GM12878 (cell line): ENCODE results near the gene NTM. TPM values are rescaled to one million over a fixed set of nuclear protein-coding genes. Genes with fewer than 3 reads are reported as not detected.
A peak's percentile ranks its signal among the peaks of the same experiment; 100 is the strongest.

Source experiments
- BHLHE40 ChIP-seq, 2 experiments: fragments of 450-650 bp in 1 of 2; IDR thresholded peaks; 2 replicates each; pipeline ENCODE4 v1.6.1; 2011 to 2017; ENCODE audit warnings: low read depth in 2 of 2, borderline replicate concordance in 1 of 2, improper control_type of control experiment in 1 of 2, low read length in 1 of 2, mild to moderate bottlenecking in 1 of 2
- CBFB ChIP-seq: IDR thresholded peaks from 2 replicates; pipeline ENCODE4 v1.6.1; 2016; ENCODE audit warnings: antibody characterized with exemption, low read depth
- CBX3 ChIP-seq: fragments of 200-600 bp; sonication (generic); IDR thresholded peaks from 2 replicates; pipeline ENCODE4 v1.6.1; 2016; ENCODE audit warnings: low read depth, borderline replicate concordance
- FOXM1 ChIP-seq: IDR thresholded peaks from 2 replicates; pipeline ENCODE4 v1.6.1; 2012; ENCODE audit warnings: low read depth, mild to moderate bottlenecking, inconsistent platforms, low read length, moderate library complexity
- GABPA ChIP-seq: IDR thresholded peaks from 2 replicates; pipeline ENCODE4 v1.6.1; 2014; ENCODE audit warnings: antibody characterized with exemption, low read depth, mild to moderate bottlenecking, inconsistent platforms
- KLF5 ChIP-seq: fragments of 450-650 bp; IDR thresholded peaks from 2 replicates; pipeline ENCODE4 v1.6.1; 2014; ENCODE audit warnings: mild to moderate bottlenecking; ENCODE audit not compliant: partially characterized antibody
- LARP7 ChIP-seq: fragments of 450-650 bp; IDR thresholded peaks from 2 replicates; pipeline ENCODE4 v1.6.1; 2017; ENCODE audit warnings: mild to moderate bottlenecking
- MEF2A ChIP-seq: IDR thresholded peaks from 2 replicates; pipeline ENCODE4 v1.6.1; 2011; ENCODE audit warnings: low read depth, mild to moderate bottlenecking, low read length, moderate library complexity; ENCODE audit not compliant: insufficient read depth
- MYB ChIP-seq: fragments of 150-350 bp; IDR thresholded peaks from 2 replicates; pipeline ENCODE4 v1.6.1; 2014; ENCODE audit warnings: mild to moderate bottlenecking, low read depth, low read length, borderline replicate concordance
- NFXL1 ChIP-seq: fragments of 450-650 bp; IDR thresholded peaks from 2 replicates; pipeline ENCODE4 v1.6.1; 2017; ENCODE audit warnings: antibody characterized with exemption, mild to moderate bottlenecking, borderline replicate concordance
- POLR2A ChIP-seq: IDR thresholded peaks from 2 replicates; pipeline ENCODE4 v1.6.1; 2011; ENCODE audit warnings: low read depth, mild to moderate bottlenecking, low read length
- SMARCA5 ChIP-seq: fragments of 450-650 bp; IDR thresholded peaks from 2 replicates; pipeline ENCODE4 v1.6.1; 2017; ENCODE audit warnings: mild to moderate bottlenecking
- SPI1 ChIP-seq: IDR thresholded peaks from 2 replicates; pipeline ENCODE4 v1.6.1; 2011; ENCODE audit warnings: low read depth, mild to moderate bottlenecking, low read length, moderate library complexity, borderline replicate concordance; ENCODE audit not compliant: insufficient read depth
- SRF ChIP-seq, 2 experiments: IDR thresholded peaks; 2 replicates each; pipeline ENCODE4 v1.6.1; 2011; ENCODE audit warnings: low read depth in 2 of 2, low read length in 2 of 2, mild to moderate bottlenecking in 1 of 2, moderate library complexity in 1 of 2
- STAT3 ChIP-seq: IDR thresholded peaks from 2 replicates; pipeline ENCODE4 v1.6.1; 2011; ENCODE audit warnings: low read depth, low read length, improper control_type of control experiment
- ZNF384 ChIP-seq: IDR thresholded peaks from 2 replicates; pipeline ENCODE4 v1.6.1; 2012; ENCODE audit warnings: low read depth, mild to moderate bottlenecking, low read length, improper control_type of control experiment, borderline replicate concordance
- polyA plus RNA-seq, 11 experiments: library from polyadenylated mRNA; depleted of rRNA in 4 of 11; unstranded in 6 of 11; stranded (reverse) in 5 of 11; fragments of >200 nt; fragmentation: Nextera tagmentation in 4 of 11; fragmentation: Illumina TruSeq in 1 of 11; extraction: Ambion mirVana in 4 of 11; extraction: Trizol in 1 of 11; gene quantifications; 1 replicate in 1 of 11; 2 replicates in 10 of 11; pipeline versions ENCODE4 v1.2.1 to v1.2.3, GENCODE V29; 2011 to 2016; ENCODE audit warnings: inconsistent platforms in 2 of 11, missing spikeins in 2 of 11, low read depth in 1 of 11
- total RNA-seq, 4 experiments: library from RNA; depleted of rRNA in 3 of 4; stranded (reverse); fragments of >200 nt in 3 of 4; fragmentation: Illumina TruSeq in 1 of 4; extraction: Trizol in 1 of 4; gene quantifications; 2 replicates each; pipeline versions ENCODE4 v1.2.1 to v1.2.3, GENCODE V29; 2013 to 2021
- TF ChIP-seq, protein P1 (sequence below): IDR thresholded peaks from 2 replicates; pipeline ENCODE4 v1.6.1; 2012; ENCODE audit warnings: improper control_type of control experiment, low read depth, low read length; ENCODE audit not compliant: insufficient replicate concordance
- TF ChIP-seq, protein P2 (sequence below): fragments of 450-650 bp; conservative IDR thresholded peaks from 2 replicates; pipeline ENCODE4 v1.6.1; 2017; ENCODE audit warnings: mild to moderate bottlenecking, moderate library complexity
- TF ChIP-seq, protein P3 (sequence below): fragments of 450-650 bp; formaldehyde crosslinking; IDR thresholded peaks from 2 replicates; pipeline ENCODE4 v1.4.0; 2022; ENCODE audit warnings: mild to moderate bottlenecking, moderate library complexity

NTM gene
- total and polyA plus RNA-seq, 10 of the 15 experiments (the other 5 are each of a cell fraction or from before 2014, with no cell fraction given): not detected

DNA sequence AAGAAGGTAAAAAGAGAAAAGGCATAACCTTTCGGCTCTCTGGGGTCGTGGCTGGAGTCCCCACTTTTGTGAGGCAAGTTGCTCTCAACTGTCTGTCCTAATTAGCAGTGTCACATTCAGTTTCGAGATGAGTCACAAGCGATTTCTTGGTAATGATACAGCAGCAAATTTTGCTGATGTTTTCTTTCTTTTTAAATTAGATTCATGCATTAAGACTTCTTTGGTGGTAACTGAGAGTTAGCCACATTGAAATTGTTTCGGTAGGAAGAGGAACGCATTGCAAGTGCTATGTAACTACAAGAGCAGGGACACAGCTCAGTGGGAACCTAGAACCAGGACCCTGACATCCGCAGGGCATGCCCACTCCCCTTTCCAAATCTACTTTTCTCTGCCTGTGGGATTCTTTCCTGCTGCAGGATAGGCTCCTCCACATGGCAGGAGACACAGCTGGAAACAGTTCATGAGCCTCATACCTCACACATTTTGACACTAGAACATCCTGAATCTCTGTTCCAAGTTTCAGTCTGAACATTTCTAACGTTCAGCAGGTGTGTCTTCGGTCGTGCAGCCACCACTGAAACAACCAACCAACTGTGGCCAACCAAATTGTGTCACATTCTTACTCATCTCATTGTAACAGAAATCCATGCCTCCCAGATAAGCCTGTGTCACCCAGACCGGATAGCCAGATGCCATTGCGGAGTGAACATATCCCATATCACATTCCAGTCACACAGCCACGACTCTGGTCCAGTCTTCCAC lies 987.6 kb downstream of the NTM start (continued):
- TF ChIP-seq, protein P1, sequence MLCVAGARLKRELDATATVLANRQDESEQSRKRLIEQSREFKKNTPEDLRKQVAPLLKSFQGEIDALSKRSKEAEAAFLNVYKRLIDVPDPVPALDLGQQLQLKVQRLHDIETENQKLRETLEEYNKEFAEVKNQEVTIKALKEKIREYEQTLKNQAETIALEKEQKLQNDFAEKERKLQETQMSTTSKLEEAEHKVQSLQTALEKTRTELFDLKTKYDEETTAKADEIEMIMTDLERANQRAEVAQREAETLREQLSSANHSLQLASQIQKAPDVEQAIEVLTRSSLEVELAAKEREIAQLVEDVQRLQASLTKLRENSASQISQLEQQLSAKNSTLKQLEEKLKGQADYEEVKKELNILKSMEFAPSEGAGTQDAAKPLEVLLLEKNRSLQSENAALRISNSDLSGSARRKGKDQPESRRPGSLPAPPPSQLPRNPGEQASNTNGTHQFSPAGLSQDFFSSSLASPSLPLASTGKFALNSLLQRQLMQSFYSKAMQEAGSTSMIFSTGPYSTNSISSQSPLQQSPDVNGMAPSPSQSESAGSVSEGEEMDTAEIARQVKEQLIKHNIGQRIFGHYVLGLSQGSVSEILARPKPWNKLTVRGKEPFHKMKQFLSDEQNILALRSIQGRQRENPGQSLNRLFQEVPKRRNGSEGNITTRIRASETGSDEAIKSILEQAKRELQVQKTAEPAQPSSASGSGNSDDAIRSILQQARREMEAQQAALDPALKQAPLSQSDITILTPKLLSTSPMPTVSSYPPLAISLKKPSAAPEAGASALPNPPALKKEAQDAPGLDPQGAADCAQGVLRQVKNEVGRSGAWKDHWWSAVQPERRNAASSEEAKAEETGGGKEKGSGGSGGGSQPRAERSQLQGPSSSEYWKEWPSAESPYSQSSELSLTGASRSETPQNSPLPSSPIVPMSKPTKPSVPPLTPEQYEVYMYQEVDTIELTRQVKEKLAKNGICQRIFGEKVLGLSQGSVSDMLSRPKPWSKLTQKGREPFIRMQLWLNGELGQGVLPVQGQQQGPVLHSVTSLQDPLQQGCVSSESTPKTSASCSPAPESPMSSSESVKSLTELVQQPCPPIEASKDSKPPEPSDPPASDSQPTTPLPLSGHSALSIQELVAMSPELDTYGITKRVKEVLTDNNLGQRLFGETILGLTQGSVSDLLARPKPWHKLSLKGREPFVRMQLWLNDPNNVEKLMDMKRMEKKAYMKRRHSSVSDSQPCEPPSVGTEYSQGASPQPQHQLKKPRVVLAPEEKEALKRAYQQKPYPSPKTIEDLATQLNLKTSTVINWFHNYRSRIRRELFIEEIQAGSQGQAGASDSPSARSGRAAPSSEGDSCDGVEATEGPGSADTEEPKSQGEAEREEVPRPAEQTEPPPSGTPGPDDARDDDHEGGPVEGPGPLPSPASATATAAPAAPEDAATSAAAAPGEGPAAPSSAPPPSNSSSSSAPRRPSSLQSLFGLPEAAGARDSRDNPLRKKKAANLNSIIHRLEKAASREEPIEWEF: peak; percentile 29
- peak; percentile 91 for TF ChIP-seq MYB
- peak; percentile 79 for TF ChIP-seq CBFB
- peak; percentile 99 for TF ChIP-seq SMARCA5
- TF ChIP-seq KLF5: no peak
- 0 out of 2 replicates have a peak, but pooled peaks have one; percentile 29 for TF ChIP-seq MEF2A
- TF ChIP-seq STAT3: 0 out of 2 replicates have a peak, but pooled peaks have one; percentile 83
- TF ChIP-seq LARP7: no peak
- TF ChIP-seq SRF (IDR thresholded peaks at IDR 0.05; ENCODE audit: low read depth in 2 of 2, low read length in 2 of 2): 0 out of 4 replicates have a peak, but pooled peaks of 1 of the 2 experiments have one; percentile 19
- no peak for TF ChIP-seq POLR2A
- TF ChIP-seq NFXL1: no peak
- TF ChIP-seq ZNF384: no peak
- no peak for TF ChIP-seq CBX3
- TF ChIP-seq, protein P2, sequence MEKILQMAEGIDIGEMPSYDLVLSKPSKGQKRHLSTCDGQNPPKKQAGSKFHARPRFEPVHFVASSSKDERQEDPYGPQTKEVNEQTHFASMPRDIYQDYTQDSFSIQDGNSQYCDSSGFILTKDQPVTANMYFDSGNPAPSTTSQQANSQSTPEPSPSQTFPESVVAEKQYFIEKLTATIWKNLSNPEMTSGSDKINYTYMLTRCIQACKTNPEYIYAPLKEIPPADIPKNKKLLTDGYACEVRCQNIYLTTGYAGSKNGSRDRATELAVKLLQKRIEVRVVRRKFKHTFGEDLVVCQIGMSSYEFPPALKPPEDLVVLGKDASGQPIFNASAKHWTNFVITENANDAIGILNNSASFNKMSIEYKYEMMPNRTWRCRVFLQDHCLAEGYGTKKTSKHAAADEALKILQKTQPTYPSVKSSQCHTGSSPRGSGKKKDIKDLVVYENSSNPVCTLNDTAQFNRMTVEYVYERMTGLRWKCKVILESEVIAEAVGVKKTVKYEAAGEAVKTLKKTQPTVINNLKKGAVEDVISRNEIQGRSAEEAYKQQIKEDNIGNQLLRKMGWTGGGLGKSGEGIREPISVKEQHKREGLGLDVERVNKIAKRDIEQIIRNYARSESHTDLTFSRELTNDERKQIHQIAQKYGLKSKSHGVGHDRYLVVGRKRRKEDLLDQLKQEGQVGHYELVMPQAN: no peak
- peak; percentile 33; the same call in 1 of the 2 replicates for TF ChIP-seq GABPA
- no peak for TF ChIP-seq SPI1
- TF ChIP-seq, protein P3, sequence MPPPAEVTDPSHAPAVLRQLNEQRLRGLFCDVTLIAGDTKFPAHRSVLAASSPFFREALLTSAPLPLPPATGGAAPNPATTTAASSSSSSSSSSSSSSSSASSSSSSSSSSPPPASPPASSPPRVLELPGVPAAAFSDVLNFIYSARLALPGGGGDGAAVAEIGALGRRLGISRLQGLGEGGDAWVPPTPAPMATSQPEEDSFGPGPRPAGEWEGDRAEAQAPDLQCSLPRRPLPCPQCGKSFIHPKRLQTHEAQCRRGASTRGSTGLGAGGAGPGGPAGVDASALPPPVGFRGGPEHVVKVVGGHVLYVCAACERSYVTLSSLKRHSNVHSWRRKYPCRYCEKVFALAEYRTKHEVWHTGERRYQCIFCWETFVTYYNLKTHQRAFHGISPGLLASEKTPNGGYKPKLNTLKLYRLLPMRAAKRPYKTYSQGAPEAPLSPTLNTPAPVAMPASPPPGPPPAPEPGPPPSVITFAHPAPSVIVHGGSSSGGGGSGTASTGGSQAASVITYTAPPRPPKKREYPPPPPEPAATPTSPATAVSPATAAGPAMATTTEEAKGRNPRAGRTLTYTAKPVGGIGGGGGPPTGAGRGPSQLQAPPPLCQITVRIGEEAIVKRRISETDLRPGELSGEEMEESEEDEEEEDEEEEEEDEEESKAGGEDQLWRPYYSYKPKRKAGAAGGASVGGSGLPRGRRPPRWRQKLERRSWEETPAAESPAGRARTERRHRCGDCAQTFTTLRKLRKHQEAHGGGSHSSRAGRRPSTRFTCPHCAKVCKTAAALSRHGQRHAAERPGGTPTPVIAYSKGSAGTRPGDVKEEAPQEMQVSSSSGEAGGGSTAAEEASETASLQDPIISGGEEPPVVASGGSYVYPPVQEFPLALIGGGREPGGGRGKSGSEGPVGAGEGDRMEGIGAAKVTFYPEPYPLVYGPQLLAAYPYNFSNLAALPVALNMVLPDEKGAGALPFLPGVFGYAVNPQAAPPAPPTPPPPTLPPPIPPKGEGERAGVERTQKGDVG (CRISPR knock-in tag): no peak
- peak; percentile 73 to 84 for TF ChIP-seq BHLHE40 (IDR thresholded peaks at IDR 0.05; ENCODE audit: borderline replicate concordance in 1 of 2, low read depth in 2 of 2, low read length in 1 of 2)
- peak; percentile 96 for TF ChIP-seq FOXM1
